ENCODE results near the gene LZTR1.

- no peak for TF ChIP-seq CTCF (IDR thresholded peaks at IDR 0.05)
- no peak for TF ChIP-seq EZH2 (IDR thresholded peaks at IDR 0.05)
- TF ChIP-seq EZH2phosphoT487 (IDR thresholded peaks at IDR 0.05) = no peak
These were observed 10.6 kb downstream of the LZTR1 start for GRCh38 chr22:20992456-20993303.
